WTC11 (cell line): Measurements from ENCODE around the gene BEGAIN. TPM values are rescaled to one million over a fixed set of nuclear protein-coding genes. Genes with fewer than 3 reads are reported as not detected.

Source experiments
- ATAC-seq: fragments of 200-7000 bp; cut with Tn5 transposase; 2 replicates; pipeline ENCODE4 v1.10.0; 2021; ENCODE audit warnings: mild to moderate bottlenecking, moderate library complexity
- CTCF ChIA-PET: fragments of 300-600 bp; sonication (Branson Sonifier 250); formaldehyde crosslinking; loops from one replicate; lab custom pipeline; 2021; ENCODE audit warnings: antibody characterized with exemption; lab: Charles Lee
- POLR2A ChIA-PET: fragments of 350-600 bp; sonication (Branson Sonifier 250); formaldehyde crosslinking; loops from one replicate; lab custom pipeline; 2021; ENCODE audit warnings: antibody characterized with exemption; lab: Charles Lee
- DNase-seq: peaks from one replicate; pipeline ENCODE4 v3.0.0; 2021; ENCODE audit warnings: low spot score
- H3K27ac Mint-ChIP-seq: 2 replicates; pipeline ENCODE4 v1.8.0; 2021; ENCODE audit warnings: mixed read lengths
- H3K27me3 Mint-ChIP-seq: 2 replicates; pipeline ENCODE4 v1.8.0; 2021; ENCODE audit warnings: low read depth, mild to moderate bottlenecking, moderate library complexity, mixed read lengths
- H3K36me3 Mint-ChIP-seq: 2 replicates; pipeline ENCODE4 v1.8.0; 2021; ENCODE audit warnings: mixed read lengths
- H3K4me1 Mint-ChIP-seq: 2 replicates; pipeline ENCODE4 v1.8.0; 2022; ENCODE audit warnings: mixed read lengths
- H3K4me3 Mint-ChIP-seq: 2 replicates; pipeline ENCODE4 v1.8.0; 2021; ENCODE audit warnings: mild to moderate bottlenecking, moderate library complexity, mixed read lengths
- H3K9me3 Mint-ChIP-seq: 2 replicates; pipeline ENCODE4 v1.8.0; 2021; ENCODE audit warnings: mixed read lengths
- CREM ChIP-seq: sonication (generic); formaldehyde crosslinking; IDR thresholded peaks from 2 replicates; pipeline ENCODE4 v1.8.1; 2022; ENCODE audit warnings: mild to moderate bottlenecking, missing genetic modification reagents, moderate library complexity
- E2F5 ChIP-seq: sonication (generic); formaldehyde crosslinking; IDR thresholded peaks from 2 replicates; pipeline ENCODE4 v1.8.1; 2022; ENCODE audit warnings: mild to moderate bottlenecking, moderate library complexity, missing genetic modification reagents
- ETV6 ChIP-seq: sonication (generic); formaldehyde crosslinking; IDR thresholded peaks from 2 replicates; pipeline ENCODE4 v1.8.1; 2022; ENCODE audit warnings: mild to moderate bottlenecking, missing genetic modification reagents
- GRHL2 ChIP-seq: fragments of 250-450 bp; sonication (Bioruptor Pico); IDR thresholded peaks from 2 replicates; pipeline ENCODE4 v1.8.0; 2022; ENCODE audit warnings: mild to moderate bottlenecking, moderate library complexity; ENCODE audit not compliant: insufficient replicate concordance, severe bottlenecking
- MAX ChIP-seq: sonication (generic); formaldehyde crosslinking; IDR thresholded peaks from 2 replicates; pipeline ENCODE4 v1.8.0; 2022; ENCODE audit warnings: mild to moderate bottlenecking, missing genetic modification reagents
- PRRX2 ChIP-seq: fragments of 250-450 bp; sonication (Bioruptor Pico); IDR thresholded peaks from 2 replicates; pipeline ENCODE4 v1.8.0; 2021; ENCODE audit warnings: mild to moderate bottlenecking
- RELA ChIP-seq: sonication (generic); formaldehyde crosslinking; IDR thresholded peaks from 2 replicates; pipeline ENCODE4 v1.8.1; 2022; ENCODE audit warnings: missing genetic modification reagents, mild to moderate bottlenecking, borderline replicate concordance
- SOX15 ChIP-seq: fragments of 250-450 bp; sonication (Bioruptor Pico); IDR thresholded peaks from 2 replicates; pipeline ENCODE4 v1.9.0; 2021; ENCODE audit warnings: mild to moderate bottlenecking
- STAT6 ChIP-seq: sonication (generic); formaldehyde crosslinking; conservative IDR thresholded peaks from 2 replicates; pipeline ENCODE4 v1.8.1; 2023; ENCODE audit warnings: mild to moderate bottlenecking, low read depth, missing genetic modification reagents, moderate library complexity
- TP53 ChIP-seq: sonication (generic); formaldehyde crosslinking; IDR thresholded peaks from 2 replicates; pipeline ENCODE4 v1.8.1; 2023; ENCODE audit warnings: mild to moderate bottlenecking, missing genetic modification reagents
- ZBTB21 ChIP-seq: sonication (generic); formaldehyde crosslinking; IDR thresholded peaks from 2 replicates; pipeline ENCODE4 v1.8.1; 2023; ENCODE audit warnings: mild to moderate bottlenecking, missing genetic modification reagents, borderline replicate concordance
- ZNF416 ChIP-seq: fragments of 250-450 bp; sonication (Bioruptor Pico); IDR thresholded peaks from 2 replicates; pipeline ENCODE4 v1.9.0; 2021; ENCODE audit warnings: mild to moderate bottlenecking, inconsistent platforms
- ZNF532 ChIP-seq: fragments of 250-450 bp; sonication (Bioruptor Pico); IDR thresholded peaks from 2 replicates; pipeline ENCODE4 v1.9.0; 2021; ENCODE audit warnings: mild to moderate bottlenecking, borderline replicate concordance
- total RNA-seq: library from RNA; stranded (reverse); gene quantifications from 3 replicates; pipeline ENCODE4 v1.2.3, GENCODE V29; 2021

Gene BEGAIN
- total RNA-seq, 1 experiment from 2014 or later = 1.3 TPM

- no peak overlapping the region for H3K4me3 Mint-ChIP-seq
- POLR2A ChIA-PET = no interaction called here
- TF ChIP-seq MAX (CRISPR knock-in tag) (no peak), CREM (CRISPR knock-in tag) (no peak), PRRX2 (CRISPR knock-in tag) (no peak), ZNF532 (CRISPR knock-in tag) (no peak), RELA (no peak)
- DNase-seq = peak; percentile 4
- H3K4me1 Mint-ChIP-seq = 0 out of 2 replicates have a peak, but pooled peaks cover 3% of the 10 kb centered on the region
- ATAC-seq = no peak
- H3K27ac Mint-ChIP-seq = no peak overlapping the region
- no peaks in the 10 kb centered on the region for H3K9me3 Mint-ChIP-seq
- CTCF ChIA-PET = interaction anchor here (1.0 to 2.0 kb wide), 6 partner anchors 33 to 67 kb away, joined by 3 to 8 read pairs (median 4); no protein-coding TSS in a partner anchor
- peaks cover 33% of the 10 kb centered on the region for H3K27me3 Mint-ChIP-seq
- no peaks in the 10 kb centered on the region for H3K36me3 Mint-ChIP-seq
Measured at GRCh38 chr14:100591453-100592371, 4.5 kb upstream of the BEGAIN start.

GRCh38 chr14:100590726-100591452 lies 3.7 kb upstream of the BEGAIN start:
- Mint-ChIP-seq H3K9me3 (no peaks in the 10 kb centered on the region), H3K4me1 (peaks cover 3% of the 10 kb centered on the region; the same call in 1 of the 2 replicates), H3K27me3 (peaks cover 40% of the 10 kb centered on the region), H3K36me3 (no peaks in the 10 kb centered on the region), H3K4me3 (no peak overlapping the region), H3K27ac (no peak overlapping the region)
- DNase-seq = peak; percentile 7
- CTCF ChIA-PET = interaction anchor here (1.0 to 1.4 kb wide), 3 partner anchors 32 to 55 kb away, joined by 3 to 8 read pairs (median 5); no protein-coding TSS in a partner anchor
- no peak for ATAC-seq
- POLR2A ChIA-PET = no interaction called here
- TF ChIP-seq ZNF416 (no peak), GRHL2 (CRISPR knock-in tag) (no peak), SOX15 (CRISPR knock-in tag) (no peak), TP53 (no peak), ETV6 (CRISPR knock-in tag) (no peak), E2F5 (CRISPR knock-in tag) (no peak), STAT6 (CRISPR knock-in tag) (no peak), ZBTB21 (CRISPR knock-in tag) (no peak)
